GM06990 (cell line): Measurements from ENCODE around the gene WNT11.

Experiments
- DNase-seq: peaks from one replicate; pipeline ENCODE4 v3.0.0-alpha.2; 2011; ENCODE audit not compliant: insufficient read length; ENCODE audit errors: extremely low read depth
- H3K27me3 ChIP-seq: replicated peaks from 2 replicates; pipeline ENCODE4 v1.6.0; 2011; ENCODE audit warnings: low read length; ENCODE audit not compliant: control insufficient read depth, insufficient read depth
- H3K36me3 ChIP-seq: 2 replicates; pipeline ENCODE4 v1.5.1; 2011; ENCODE audit warnings: low read length; ENCODE audit not compliant: control insufficient read depth, insufficient read depth
- H3K4me3 ChIP-seq: replicated peaks from 2 replicates; pipeline ENCODE4 v1.5.1; 2011; ENCODE audit warnings: low read depth, mild to moderate bottlenecking, control low read depth, low read length
- CTCF ChIP-seq: IDR thresholded peaks from 2 replicates; pipeline ENCODE4 v1.5.1; 2011; ENCODE audit warnings: low read length, control low read depth, mild to moderate bottlenecking, inconsistent platforms; ENCODE audit not compliant: insufficient read depth, poor library complexity, severe bottlenecking

Gene WNT11

GRCh38 chr11:76207642-76208401 lies 1.5 kb upstream of the WNT11 start:
- peak overlapping the region; percentile 48 for H3K4me3 ChIP-seq
- TF ChIP-seq CTCF, result peak; percentile 79
- peak; percentile 75 for DNase-seq
- H3K27me3 ChIP-seq, result peaks cover 11% of the 10 kb centered on the region
- no peaks in the 10 kb centered on the region for H3K36me3 ChIP-seq

DNA sequence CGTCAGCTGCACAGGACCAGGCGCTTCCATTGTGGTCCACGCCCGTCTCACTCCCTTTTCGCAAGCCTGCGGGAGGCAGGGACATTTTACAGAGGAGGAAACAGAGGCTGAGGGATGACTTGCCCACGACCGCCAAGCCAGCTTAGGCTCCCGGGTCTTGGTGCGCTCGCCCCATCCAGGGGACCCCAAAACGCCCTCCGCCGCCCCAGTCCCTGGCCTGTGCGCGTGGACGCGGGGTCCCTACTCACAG lies 300 bp downstream of the WNT11 start:
- no peak for DNase-seq
- no peaks in the 10 kb centered on the region for H3K36me3 ChIP-seq

GRCh38 chr11:76205252-76206076 lies 838 bp downstream of the WNT11 start:
- TF ChIP-seq CTCF, result no peak
- Histone ChIP-seq H3K4me3 (no peak overlapping the region), H3K36me3 (no peaks in the 10 kb centered on the region), H3K27me3 (peaks cover 6% of the 10 kb centered on the region)
- DNase-seq, result no peak

More for the DNA sequence above, 300 bp downstream of the WNT11 start:
- Histone ChIP-seq H3K4me3 (no peak overlapping the region), H3K27me3 (peaks cover 7% of the 10 kb centered on the region)
- no peak for TF ChIP-seq CTCF

- no peak for DNase-seq
- TF ChIP-seq CTCF, result no peak
- Histone ChIP-seq H3K4me3 (no peak overlapping the region), H3K36me3 (no peaks in the 10 kb centered on the region), H3K27me3 (peaks cover 6% of the 10 kb centered on the region)
These were observed 2.4 kb downstream of the WNT11 start for GRCh38 chr11:76203937-76204336.

GRCh38 chr11:76203131-76203925 lies 3.0 kb downstream of the WNT11 start:
- no peak overlapping the region for H3K4me3 ChIP-seq
- H3K36me3 ChIP-seq, result no peaks in the 10 kb centered on the region
- no peak for TF ChIP-seq CTCF
- no peak for DNase-seq
- H3K27me3 ChIP-seq, result peaks cover 6% of the 10 kb centered on the region
